ENCODE measurements around the gene ANXA6.

The ANXA6 gene

GRCh38 chr5:151093476-151093889 is 64.1 kb downstream of the ANXA6 start:
- Histone ChIP-seq H3K9me3 (ENCODE audit: insufficient read depth, low read length, severe bottlenecking) (no peaks in the 10 kb centered on the region), H3K27me3 (ENCODE audit: insufficient read depth, low read length, poor library complexity) (peaks cover 2% of the 10 kb centered on the region), H3K27ac (ENCODE audit: low read length) (no peak overlapping the region), H3K4me2 (ENCODE audit: insufficient read depth, low read length) (no peak overlapping the region), H4K20me1 (ENCODE audit: insufficient read depth, low read length) (no peaks in the 10 kb centered on the region), H3K4me3 (ENCODE audit: low read depth in 1 of 2, low read length in 2 of 2) (no peak overlapping the region), H3K9ac (ENCODE audit: low read depth, low read length) (no peak overlapping the region), H3K79me2 (ENCODE audit: insufficient read depth, low read length) (no peaks in the 10 kb centered on the region), H2AFZ (ENCODE audit: low read depth, low read length) (no peak overlapping the region), H3K36me3 (ENCODE audit: insufficient read depth, low read length) (no peaks in the 10 kb centered on the region), H3K4me1 (ENCODE audit: insufficient read depth, low read length) (peaks cover 14% of the 10 kb centered on the region)
- TF ChIP-seq EZH2 (IDR thresholded peaks at IDR 0.05; ENCODE audit: borderline replicate concordance, low read depth, low read length, severe bottlenecking): no peak
- TF ChIP-seq CTCF (IDR thresholded peaks at IDR 0.05; ENCODE audit: borderline replicate concordance, extremely low read depth, low read length, poor library complexity, severe bottlenecking): no peak
- DNase-seq (no peak), ATAC-seq (ENCODE audit: insufficient read depth, low read depth) (peak; percentile 44)

- H3K9me3 ChIP-seq (ENCODE audit: insufficient read depth, low read length, severe bottlenecking): no peaks in the 10 kb centered on the region
- ATAC-seq (ENCODE audit: insufficient read depth, low read depth) (no peak), DNase-seq (no peak)
- no peak overlapping the region for H3K9ac ChIP-seq (ENCODE audit: low read depth, low read length)
- peaks cover 14% of the 10 kb centered on the region for H3K4me1 ChIP-seq (ENCODE audit: insufficient read depth, low read length)
- H3K27me3 ChIP-seq (ENCODE audit: insufficient read depth, low read length, poor library complexity): peaks cover 2% of the 10 kb centered on the region
- no peak overlapping the region for H3K27ac ChIP-seq (ENCODE audit: low read length)
- H3K4me2 ChIP-seq (ENCODE audit: insufficient read depth, low read length): no peak overlapping the region
- H3K79me2 ChIP-seq (ENCODE audit: insufficient read depth, low read length): no peaks in the 10 kb centered on the region
- no peaks in the 10 kb centered on the region for H4K20me1 ChIP-seq (ENCODE audit: insufficient read depth, low read length)
- TF ChIP-seq EZH2 (IDR thresholded peaks at IDR 0.05; ENCODE audit: borderline replicate concordance, low read depth, low read length, severe bottlenecking): no peak
- no peak for TF ChIP-seq CTCF (IDR thresholded peaks at IDR 0.05; ENCODE audit: borderline replicate concordance, extremely low read depth, low read length, poor library complexity, severe bottlenecking)
- H3K36me3 ChIP-seq (ENCODE audit: insufficient read depth, low read length): no peaks in the 10 kb centered on the region
- H3K4me3 ChIP-seq (ENCODE audit: low read depth in 1 of 2, low read length in 2 of 2): no peak overlapping the region
- no peak overlapping the region for H2AFZ ChIP-seq (ENCODE audit: low read depth, low read length)
These were observed 64.8 kb downstream of the ANXA6 start for GRCh38 chr5:151092762-151093161.

GRCh38 chr5:151089726-151090125 is 67.9 kb downstream of the ANXA6 start:
- no peak overlapping the region for H3K9ac ChIP-seq (ENCODE audit: low read depth, low read length)
- H3K79me2 ChIP-seq (ENCODE audit: insufficient read depth, low read length): no peaks in the 10 kb centered on the region
- H3K9me3 ChIP-seq (ENCODE audit: insufficient read depth, low read length, severe bottlenecking): no peaks in the 10 kb centered on the region
- no peak overlapping the region for H3K4me2 ChIP-seq (ENCODE audit: insufficient read depth, low read length)
- no peaks in the 10 kb centered on the region for H4K20me1 ChIP-seq (ENCODE audit: insufficient read depth, low read length)
- H3K4me1 ChIP-seq (ENCODE audit: insufficient read depth, low read length): peaks cover 14% of the 10 kb centered on the region
- TF ChIP-seq CTCF (IDR thresholded peaks at IDR 0.05; ENCODE audit: borderline replicate concordance, extremely low read depth, low read length, poor library complexity, severe bottlenecking): no peak
- TF ChIP-seq EZH2 (IDR thresholded peaks at IDR 0.05; ENCODE audit: borderline replicate concordance, low read depth, low read length, severe bottlenecking): no peak
- no peak for ATAC-seq (ENCODE audit: insufficient read depth, low read depth)
- H2AFZ ChIP-seq (ENCODE audit: low read depth, low read length): no peak overlapping the region
- H3K36me3 ChIP-seq (ENCODE audit: insufficient read depth, low read length): no peaks in the 10 kb centered on the region
- peaks cover 2% of the 10 kb centered on the region for H3K27me3 ChIP-seq (ENCODE audit: insufficient read depth, low read length, poor library complexity)
- H3K4me3 ChIP-seq (ENCODE audit: low read depth in 1 of 2, low read length in 2 of 2): no peak overlapping the region
- DNase-seq: no peak
- H3K27ac ChIP-seq (ENCODE audit: low read length): no peak overlapping the region

- Histone ChIP-seq H3K36me3 (ENCODE audit: insufficient read depth, low read length) (no peaks in the 10 kb centered on the region), H3K79me2 (ENCODE audit: insufficient read depth, low read length) (no peaks in the 10 kb centered on the region), H2AFZ (ENCODE audit: low read depth, low read length) (no peak overlapping the region), H3K9me3 (ENCODE audit: insufficient read depth, low read length, severe bottlenecking) (no peaks in the 10 kb centered on the region), H3K27ac (ENCODE audit: low read length) (no peak overlapping the region), H4K20me1 (ENCODE audit: insufficient read depth, low read length) (no peaks in the 10 kb centered on the region), H3K27me3 (ENCODE audit: insufficient read depth, low read length, poor library complexity) (peaks cover 2% of the 10 kb centered on the region), H3K9ac (ENCODE audit: low read depth, low read length) (no peak overlapping the region), H3K4me1 (ENCODE audit: insufficient read depth, low read length) (peaks cover 7% of the 10 kb centered on the region), H3K4me2 (ENCODE audit: insufficient read depth, low read length) (no peak overlapping the region), H3K4me3 (ENCODE audit: low read depth in 1 of 2, low read length in 2 of 2) (no peak overlapping the region)
- DNase-seq (no peak), ATAC-seq (ENCODE audit: insufficient read depth, low read depth) (no peak)
- TF ChIP-seq EZH2 (IDR thresholded peaks at IDR 0.05; ENCODE audit: borderline replicate concordance, low read depth, low read length, severe bottlenecking): no peak
- no peak for TF ChIP-seq CTCF (IDR thresholded peaks at IDR 0.05; ENCODE audit: borderline replicate concordance, extremely low read depth, low read length, poor library complexity, severe bottlenecking)
These were observed 68.6 kb downstream of the ANXA6 start for GRCh38 chr5:151088986-151089385.
